GM10248 (cell line): Measurements from ENCODE around the gene OTX1.

ENCODE experiments used
- CTCF ChIA-PET: fragments of 300-600 bp; sonication (Branson Sonifier 250); formaldehyde crosslinking; extraction: SDS; loops from one replicate; lab custom pipeline; 2021; ENCODE audit warnings: antibody characterized with exemption; lab: Yijun Ruan, JAX
- POLR2A ChIA-PET: fragments of 350-650 bp; sonication (Branson Sonifier 250); formaldehyde crosslinking; extraction: SDS; loops from one replicate; lab custom pipeline; 2020; ENCODE audit warnings: antibody characterized with exemption; lab: Yijun Ruan, JAX
- DNase-seq: peaks from one replicate; pipeline ENCODE4 v3.0.0; 2012; ENCODE audit errors: extremely low spot score
- CTCF ChIP-seq: IDR thresholded peaks from 2 replicates; pipeline ENCODE4 v1.5.1; 2012; ENCODE audit warnings: mild to moderate bottlenecking, low read depth; ENCODE audit errors: extremely low read depth, missing control alignments, control extremely low read depth

The OTX1 gene

GRCh38 chr2:63056107-63057050, 5.7 kb downstream of the OTX1 start:
- POLR2A ChIA-PET = no interaction called here
- peak; percentile 54 for DNase-seq
- CTCF ChIA-PET = interaction anchor here (0.8 to 3.5 kb wide), 2 partner anchors 21 to 431 kb away, joined by 3 to 8 read pairs; no protein-coding TSS in a partner anchor

GRCh38 chr2:63057249-63058143, 6.9 kb downstream of the OTX1 start:
- DNase-seq = peak; percentile 10
- TF ChIP-seq CTCF = no peak
- ChIA-PET POLR2A (no interaction called here), CTCF (no interaction called here)

More at GRCh38 chr2:63056107-63057050, 5.7 kb downstream of the OTX1 start:
- TF ChIP-seq CTCF = no peak

GRCh38 chr2:63058144-63058920, 7.7 kb downstream of the OTX1 start:
- TF ChIP-seq CTCF = no peak
- ChIA-PET POLR2A (no interaction called here), CTCF (interaction anchor here (1.0 to 1.2 kb wide), 2 partner anchors 10 to 30 kb away, joined by 3 read pairs; no protein-coding TSS in a partner anchor)
- DNase-seq = peak; percentile 25

- TF ChIP-seq CTCF = no peak
- ChIA-PET POLR2A (no interaction called here), CTCF (interaction anchor here (1.0 to 1.2 kb wide), 2 partner anchors 9 to 30 kb away, joined by 3 read pairs; no protein-coding TSS in a partner anchor)
- DNase-seq = peak; percentile 22
These were observed 8.5 kb downstream of the OTX1 start for GRCh38 chr2:63058921-63059792.

GRCh38 chr2:63059793-63060471, 9.3 kb downstream of the OTX1 start:
- DNase-seq = peak; percentile 10
- POLR2A ChIA-PET = no interaction called here
- CTCF ChIA-PET = interaction anchor here (1.0 to 1.2 kb wide), 2 partner anchors 9 to 31 kb away, joined by 3 to 4 read pairs; no protein-coding TSS in a partner anchor
- TF ChIP-seq CTCF = no peak
